Measurements from ENCODE around the gene PVRIG. TPM values are rescaled to one million over a fixed set of nuclear protein-coding genes. Genes with fewer than 3 reads are reported as not detected.
A peak's percentile ranks its signal among the peaks of the same experiment; 100 is the strongest.

PVRIG gene
- total and polyA plus RNA-seq, 2 donors (not counting 1 experiment from before 2014, with no cell fraction given): 16.2 to 51.2 TPM

- H3K9me3 ChIP-seq (ENCODE audit: control extremely low read depth in 1 of 3, control insufficient read depth in 2 of 3, insufficient read depth in 1 of 3, low read length in 2 of 3): peaks cover 0 to 7% (median 0%) of the 10 kb centered on the region in 3 donors
- peaks cover 42% of the 10 kb centered on the region for H3K4me1 Mint-ChIP-seq
These were observed 48.6 kb upstream of the PVRIG start for GRCh38 chr7:100171087-100171681.

More at GRCh38 chr7:100171087-100171681, 48.6 kb upstream of the PVRIG start:
- TF ChIP-seq EZH2 (IDR thresholded peaks at IDR 0.05; ENCODE audit: borderline replicate concordance, insufficient read depth, low read depth, low read length, poor library complexity, severe bottlenecking) (no peak), CTCF (IDR thresholded peaks at IDR 0.05) (no peak)
- Histone ChIP-seq H2AFZ (ENCODE audit: insufficient read depth, low read depth, low read length, poor library complexity, severe bottlenecking) (peak overlapping the region; percentile 66), H3K9ac (ENCODE audit: low read length) (peak overlapping the region; percentile 53), H3K27ac (ENCODE audit: low read length in 2 of 2) (no peak overlapping the region), H3K36me3 (replicated peaks in 1 of 2; ENCODE audit: control extremely low read depth in 1 of 2, control insufficient read depth in 1 of 2, extremely low read depth in 1 of 2, insufficient read depth in 2 of 2, low read length in 1 of 2) (no peaks in the 10 kb centered on the region), H3K4me1 (ENCODE audit: control insufficient read depth in 2 of 2, insufficient read depth in 2 of 2, low read length in 2 of 2) (peaks cover 39 to 42% of the 10 kb centered on the region in 2 donors), H3K79me2 (ENCODE audit: control insufficient read depth, insufficient read depth, low read length) (no peaks in the 10 kb centered on the region), H3K27me3 (replicated peaks in 1 of 4; ENCODE audit: control extremely low read depth in 1 of 4, control insufficient read depth in 3 of 4, insufficient read depth in 4 of 4, low read length in 3 of 4) (peaks cover 0 to 56% (median 36%) of the 10 kb centered on the region in 4 experiments), H4K20me1 (ENCODE audit: control insufficient read depth, insufficient read depth, low read length, poor library complexity, severe bottlenecking) (peaks cover 5% of the 10 kb centered on the region), H3K4me3 (ENCODE audit: control extremely low read depth in 1 of 5, extremely low read depth in 1 of 5, insufficient read depth in 1 of 5, low read depth in 2 of 5, low read length in 4 of 5) (peak overlapping the region in 4 of 5 experiments; percentile 17 to 52 (median 46)), H3K4me2 (replicated peaks; ENCODE audit: low read depth, low read length, poor library complexity, severe bottlenecking) (peak overlapping the region; percentile 94)
- Mint-ChIP-seq H3K4me3 (peak overlapping the region; percentile 72), H3K9me3 (ENCODE audit: insufficient read depth) (no peaks in the 10 kb centered on the region), H3K27ac (no peak overlapping the region), H3K27me3 (peaks cover 48% of the 10 kb centered on the region)
- ChIA-PET POLR2A (interaction anchor here (0.6 to 2.2 kb wide), 4 partner anchors 16 to 197 kb away, joined by 3 to 8 read pairs (median 4); partner anchors contain the start of gene LAMTOR4), CTCF (interaction anchor here (0.8 to 1.8 kb wide), 4 partner anchors 19 to 181 kb away, joined by 3 to 9 read pairs (median 4); no protein-coding TSS in a partner anchor)
- ATAC-seq (ENCODE audit: low read depth) (peak; percentile 58), DNase-seq (peak; percentile 39)
- 9% methylated on average over 61 of the region's 61 CpGs for WGBS (ENCODE audit: insufficient coverage)
- intact Hi-C loops (cut with micrococcal nuclease): no loop called here
